WI38 (cell line): ENCODE data around the gene XPA.

Experiments used
- H3K4me3 ChIP-seq: 2 replicates; pipeline ENCODE4 v1.5.1; 2011; ENCODE audit warnings: low read depth, mild to moderate bottlenecking, control low read depth, low read length
- CTCF ChIP-seq: IDR thresholded peaks from 2 replicates; pipeline ENCODE4 v1.5.1; 2012; ENCODE audit warnings: low read depth, mild to moderate bottlenecking, control low read depth, low read length

Gene XPA

GRCh38 chr9:97651646-97652045 lies 45.5 kb downstream of the XPA start:
- TF ChIP-seq CTCF = no peak
- no peak overlapping the region for H3K4me3 ChIP-seq

- TF ChIP-seq CTCF = no peak
- no peak overlapping the region for H3K4me3 ChIP-seq
Observed at GRCh38 chr9:97647996-97648395, 49.1 kb downstream of the XPA start.

GRCh38 chr9:97645720-97646119 lies 51.4 kb downstream of the XPA start:
- no peak overlapping the region for H3K4me3 ChIP-seq
- no peak for TF ChIP-seq CTCF

GRCh38 chr9:97640325-97640724 lies 56.8 kb downstream of the XPA start:
- H3K4me3 ChIP-seq = no peak overlapping the region
- TF ChIP-seq CTCF = no peak

- TF ChIP-seq CTCF = no peak
- no peak overlapping the region for H3K4me3 ChIP-seq
Observed at GRCh38 chr9:97638666-97639065, 58.5 kb downstream of the XPA start.

GRCh38 chr9:97636903-97637302 lies 60.2 kb downstream of the XPA start:
- no peak overlapping the region for H3K4me3 ChIP-seq
- no peak for TF ChIP-seq CTCF

- no peak for TF ChIP-seq CTCF
- peak overlapping the region; percentile 99 for H3K4me3 ChIP-seq
Observed at GRCh38 chr9:97635026-97635425, 62.1 kb downstream of the XPA start.
